Measurements from ENCODE around the gene MAPK8IP3.

Gene MAPK8IP3

DNA sequence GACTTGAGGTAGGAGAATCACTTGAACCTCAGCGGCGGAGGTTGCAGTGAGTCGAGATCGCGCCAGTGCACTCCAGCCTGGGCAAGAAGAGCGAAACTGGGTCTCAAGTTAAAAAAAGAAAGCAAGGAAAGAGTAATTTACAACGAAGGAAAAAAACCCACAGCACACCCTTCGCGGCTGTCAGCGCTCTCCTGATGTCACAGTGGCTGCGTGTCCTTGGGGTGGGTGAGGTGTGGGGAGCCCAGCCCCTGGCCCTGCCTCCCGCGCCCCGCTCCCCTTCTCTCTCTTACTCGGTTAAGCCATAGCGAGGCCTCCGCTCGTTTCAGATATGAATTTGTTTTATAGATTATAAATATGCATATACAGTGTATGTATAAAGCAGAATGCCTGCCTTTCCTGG is 28.7 kb upstream of the MAPK8IP3 start:
- intact Hi-C loops (cut with DNase I), result no loop called here
- no peak for DNase-seq

GRCh38 chr16:1677942-1678499 is 28.0 kb upstream of the MAPK8IP3 start, which contains the start of gene JPT2:
JPT2 (plus strand) TSS chr16:1678279; CDS start chr16:1678313, 34 bp downstream.
- intact Hi-C loops (cut with DNase I), result no loop called here

DNA sequence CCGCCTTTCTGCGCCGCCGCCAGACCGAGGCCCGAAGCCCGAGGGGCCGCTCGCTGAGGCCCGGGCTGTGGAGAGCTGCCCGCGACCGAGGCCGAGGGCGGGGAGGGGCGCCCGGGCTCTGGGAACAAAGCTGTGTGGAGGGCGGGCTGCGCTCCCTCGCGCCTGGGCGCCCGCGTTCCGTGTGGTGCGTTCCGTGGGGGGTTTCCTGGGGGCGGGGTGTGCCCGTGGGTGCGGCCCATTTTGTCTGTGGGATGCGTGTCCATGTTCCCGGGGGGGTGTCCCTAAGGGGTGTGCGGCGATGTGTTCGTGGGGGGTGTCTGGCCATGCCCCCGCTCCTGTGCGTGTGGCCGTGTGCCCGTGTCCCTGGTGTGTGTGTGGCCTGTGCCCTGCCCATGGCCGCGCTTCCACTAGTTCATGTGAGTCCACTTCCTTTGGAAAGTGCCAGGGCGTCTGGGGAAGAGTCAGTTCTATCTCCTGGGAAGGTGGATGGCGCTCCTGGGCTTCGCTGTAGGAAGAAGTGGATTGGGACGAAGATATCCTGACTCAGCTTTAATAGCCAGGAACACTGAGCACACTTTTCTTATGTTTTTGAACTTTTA is 27.4 kb upstream of the MAPK8IP3 start:
- peak in 20 of 42 donors; percentile 7 to 56 (median 20) for DNase-seq
- intact Hi-C loops (cut with DNase I), result no loop called here

More at GRCh38 chr16:1677942-1678499, 28.0 kb upstream of the MAPK8IP3 start, which contains the start of gene JPT2:
- peak; percentile 88 to 97 (median 95) for DNase-seq

DNA sequence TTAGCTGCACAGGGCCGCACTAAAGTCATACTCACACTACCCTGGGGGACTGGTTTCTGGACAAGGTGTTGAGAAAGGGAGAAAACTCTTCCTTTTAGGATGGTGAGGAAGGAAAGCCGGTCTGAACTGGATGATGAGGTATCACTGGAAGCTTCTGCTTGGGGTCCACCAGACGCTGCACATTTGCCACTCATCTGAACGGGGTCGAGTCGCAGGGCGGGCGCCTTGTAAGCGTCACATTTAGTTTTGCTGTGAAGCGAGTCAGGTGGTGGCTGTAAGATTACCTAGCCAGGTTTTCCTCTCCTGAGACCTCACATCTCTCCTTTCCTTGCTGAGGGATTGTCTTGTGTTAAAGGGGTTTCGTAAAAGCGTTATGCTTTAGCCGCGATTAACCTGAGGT is 25.6 kb upstream of the MAPK8IP3 start:
- DNase-seq, result no peak
- intact Hi-C loops (cut with DNase I), result no loop called here

DNA sequence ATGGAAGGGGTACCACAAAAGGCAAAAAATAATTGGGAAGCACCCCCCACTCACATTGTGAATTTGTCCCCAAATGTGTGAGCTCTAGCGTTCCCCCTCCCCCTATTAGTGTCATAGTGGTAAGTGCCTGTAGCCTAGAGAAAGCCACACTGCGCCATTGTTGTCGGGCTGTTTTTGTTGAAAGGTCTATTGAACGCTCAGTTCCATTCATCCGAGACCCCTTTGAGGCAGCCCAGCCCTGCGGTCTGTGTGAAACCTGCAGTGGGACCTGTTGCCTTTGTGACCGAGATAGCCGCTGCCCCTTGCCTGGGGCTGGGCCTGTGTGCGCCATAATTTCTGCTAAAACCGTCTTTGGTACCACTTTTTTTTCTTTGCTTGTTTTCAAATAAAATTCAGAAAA is 25.0 kb upstream of the MAPK8IP3 start:
- intact Hi-C loops (cut with DNase I), result no loop called here
- no peak for DNase-seq

DNA sequence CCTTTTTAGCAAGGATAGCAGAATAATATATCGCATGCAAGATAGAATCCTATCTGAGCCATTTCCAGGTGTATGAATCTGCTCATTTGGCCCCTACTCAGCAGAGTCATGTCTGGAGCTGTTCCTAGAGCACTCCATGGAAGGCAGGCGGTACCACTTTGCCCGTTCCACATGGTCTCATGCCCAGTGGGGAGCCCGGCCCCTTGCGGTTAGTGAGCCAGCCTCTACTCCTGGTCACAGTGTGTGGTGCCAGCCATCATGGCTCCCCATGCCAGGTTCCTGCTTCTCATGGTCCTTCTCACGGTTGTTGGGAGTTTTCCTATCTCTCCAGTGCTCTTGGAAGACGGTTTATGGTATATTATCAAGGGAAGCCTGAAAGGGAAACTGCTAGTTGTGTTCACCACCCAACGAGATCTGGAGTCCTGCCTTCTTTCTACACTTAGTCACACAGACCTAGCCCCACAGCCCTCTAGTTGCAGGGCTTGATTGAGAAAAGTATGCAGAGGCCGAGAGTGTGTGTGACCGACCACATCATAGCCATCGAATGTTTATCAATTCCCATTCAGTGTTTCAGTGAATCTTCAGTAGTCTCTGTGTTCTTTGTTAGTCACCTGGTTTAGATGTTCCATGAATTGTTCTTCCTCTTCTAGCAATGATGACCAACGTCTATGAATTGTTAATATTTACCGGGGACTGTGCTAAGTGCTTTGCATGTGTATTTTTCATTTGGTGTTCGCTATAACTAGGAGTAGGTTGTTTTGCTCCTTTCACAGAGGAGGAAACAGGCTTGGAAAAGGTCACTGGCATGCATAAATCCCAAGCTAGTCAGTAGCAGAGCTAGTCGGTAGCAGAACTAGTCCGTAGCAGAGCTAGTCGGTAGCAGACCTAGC is 18.3 kb upstream of the MAPK8IP3 start:
- DNase-seq, result no peak
- intact Hi-C loops (cut with DNase I), result no loop called here

DNA sequence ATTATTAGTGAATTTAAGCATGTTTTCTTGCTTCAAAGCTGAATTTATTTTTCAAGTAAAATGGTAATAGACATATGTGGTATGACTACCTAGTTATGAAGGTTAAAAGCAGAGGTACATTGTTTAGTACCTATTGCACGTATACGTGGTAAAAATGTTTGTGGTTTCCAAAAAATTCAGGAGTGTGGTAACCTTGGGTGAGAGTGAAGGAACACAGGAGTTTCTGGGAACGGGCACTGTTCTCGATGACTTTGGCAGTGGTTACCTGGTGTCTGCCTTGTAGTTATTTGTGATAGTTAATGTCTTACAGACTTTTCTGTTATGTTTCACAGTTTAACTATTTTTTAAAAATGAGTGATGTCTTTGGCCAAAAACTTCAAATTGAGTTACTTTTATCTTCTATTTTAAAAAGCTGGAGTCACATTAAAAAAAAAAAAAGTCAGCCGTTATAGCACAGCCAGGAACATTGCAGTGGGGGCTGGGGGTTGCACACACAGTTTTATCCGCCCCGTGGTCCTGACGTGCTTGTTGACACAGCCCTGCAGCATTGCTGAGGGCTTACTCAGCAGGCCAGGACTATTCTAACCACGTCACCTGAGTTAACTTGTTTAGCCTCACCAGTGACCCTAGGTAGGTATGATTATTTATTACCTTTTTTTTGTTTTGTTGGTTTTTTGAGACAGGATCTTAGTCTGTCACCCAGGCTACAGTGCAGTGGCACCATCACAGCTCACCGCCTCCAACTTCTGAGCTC is 17.0 kb upstream of the MAPK8IP3 start:
- intact Hi-C loops (cut with DNase I), result no loop called here
- no peak for DNase-seq

GRCh38 chr16:1689853-1690252 is 16.1 kb upstream of the MAPK8IP3 start:
- intact Hi-C loops (cut with DNase I), result no loop called here
- no peak for DNase-seq

DNA sequence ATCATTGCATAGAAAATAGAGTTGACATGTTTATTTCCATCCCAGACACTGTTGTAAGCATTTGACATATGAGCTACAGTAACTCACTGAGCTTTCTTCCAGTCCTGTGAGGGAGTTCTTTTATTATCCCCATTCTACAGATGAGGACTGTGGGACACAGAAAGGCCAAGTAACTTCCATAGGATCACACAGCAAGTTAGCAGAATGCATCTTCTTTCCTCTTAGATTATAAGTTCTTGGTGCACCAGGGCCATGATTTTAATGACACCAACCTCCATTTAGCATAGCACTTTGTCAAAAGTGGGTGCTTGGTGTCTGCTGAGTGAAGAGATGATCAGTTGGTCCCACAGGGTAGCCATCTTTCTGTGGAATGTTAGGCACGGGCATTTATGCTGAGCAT is 15.2 kb upstream of the MAPK8IP3 start:
- intact Hi-C loops (cut with DNase I), result no loop called here
- DNase-seq, result no peak

- peak in 5 of 42 donors; percentile 12 to 47 (median 25) for DNase-seq
- intact Hi-C loops (cut with DNase I), result no loop called here
Measured at GRCh38 chr16:1691276-1691675, 14.7 kb upstream of the MAPK8IP3 start.

GRCh38 chr16:1691956-1692355 is 14.0 kb upstream of the MAPK8IP3 start:
- peak in 35 of 42 donors; percentile 16 to 80 (median 49) for DNase-seq
- intact Hi-C loops (cut with DNase I), result no loop called here

- intact Hi-C loops (cut with DNase I), result no loop called here
- DNase-seq, result no peak
Measured at GRCh38 chr16:1696863-1697262, 9.1 kb upstream of the MAPK8IP3 start.

- intact Hi-C loops (cut with DNase I), result no loop called here
- no peak for DNase-seq
Measured at GRCh38 chr16:1698680-1699079, 7.3 kb upstream of the MAPK8IP3 start.

- DNase-seq, result no peak
- intact Hi-C loops (cut with DNase I), result loop anchor here (10.0 kb wide), 1 partner anchor 65 kb away; no protein-coding TSS in a partner anchor
Measured at GRCh38 chr16:1700246-1700645, 5.7 kb upstream of the MAPK8IP3 start.

- intact Hi-C loops (cut with DNase I), result loop anchor here (10.0 kb wide), 1 partner anchor 63 kb away; no protein-coding TSS in a partner anchor
- no peak for DNase-seq
Measured at GRCh38 chr16:1701216-1701878, 4.6 kb upstream of the MAPK8IP3 start.

- intact Hi-C loops (cut with DNase I), result loop anchor here (5.0 to 10.0 kb wide), 2 partner anchors 59 to 93 kb away; partner anchors contain the start of genes CRAMP1 and IFT140
- peak in 5 of 42 donors; percentile 15 to 46 (median 23) for DNase-seq
Measured at GRCh38 chr16:1705324-1705687, 689 bp upstream of the MAPK8IP3 start.

GRCh38 chr16:1706386-1707192 is 594 bp downstream of the MAPK8IP3 start:
- DNase-seq, result peak in 14 of 42 donors; percentile 11 to 55 (median 32)
- intact Hi-C loops (cut with DNase I), result loop anchor here (5.0 to 10.0 kb wide), 2 partner anchors 58 to 94 kb away; partner anchors contain the start of genes CRAMP1 and IFT140

Measured in head of caudate nucleus (tissue), 42 donors.